Pancreas (tissue), 10 donors: ENCODE data around the gene SPTLC1. TPM values are rescaled to one million over a fixed set of nuclear protein-coding genes. Genes with fewer than 3 reads are reported as not detected.
A peak's percentile ranks its signal among the peaks of the same experiment; 100 is the strongest.
"Not testable (repeated sequence)": the region's sequence is repeated elsewhere in the genome, so short reads cannot be mapped to it uniquely, and the experiment has no call there.

Experiments used
- ATAC-seq, 4 donors: fragments of 200-7000 bp; cut with Tn5 transposase; one replicate each; pipeline versions ENCODE4 v1.8.0 to v1.9.1; 2020; ENCODE audit warnings: mild to moderate bottlenecking in 4 of 4, moderate library complexity in 4 of 4
- DNase-seq, 6 donors: peaks; one replicate each; pipeline ENCODE4 v3.0.0-alpha.2; 2020
- FAIRE-seq: peaks from 2 replicates; lab custom pipeline; 2012; peaks lifted over from hg19 to GRCh38; lab: Jason Lieb, UNC
- H3K27ac ChIP-seq, 4 donors: fragments of 200-600 bp; sonication (generic); 1 replicate in 3 of 4; 2 replicates in 1 of 4; pipeline versions ENCODE4 v1.5.0 to v1.8.0; 2020
- H3K27me3 ChIP-seq, 4 donors: fragments of 200-600 bp; one replicate each; pipeline ENCODE4 v1.8.0; 2021
- H3K36me3 ChIP-seq, 3 donors: fragments of 200-600 bp; sonication (generic) in 1 of 3; one replicate each; pipeline versions ENCODE4 v1.5.0 to v1.8.0; 2020 to 2021
- H3K4me1 ChIP-seq, 3 donors: fragments of 200-600 bp; one replicate each; pipeline ENCODE4 v1.8.0; 2021
- H3K4me3 ChIP-seq, 4 donors: fragments of 200-600 bp; sonication (generic) in 2 of 4; one replicate each; pipeline versions ENCODE4 v1.5.0 to v1.8.0; 2020 to 2021
- H3K9me3 ChIP-seq, 4 donors: fragments of 200-600 bp; one replicate each; pipeline ENCODE4 v1.8.0; 2021
- CTCF ChIP-seq, 4 donors: fragments of 200-600 bp; sonication (generic) in 3 of 4; IDR thresholded peaks; one replicate each; pipeline versions ENCODE4 v1.5.0 to v1.8.0; 2021; ENCODE audit warnings: antibody characterized with exemption in 4 of 4
- WGBS, 2 donors: extraction: QIAGEN DNeasy Blood & Tissue Kit; methylation state at CpG; one replicate each; pipeline ENCODE4 v1.1.7; 2013; 5-methylcytosine and 5-hydroxymethylcytosine counted together
- intact Hi-C, 3 donors: fragments of 100-400 bp; cut with DNase I; formaldehyde crosslinking; loops; one replicate each; pipeline versions ENCODE4 v1.11.1 to v1.14.2; 2022
- polyA plus RNA-seq, 2 donors: library from polyadenylated mRNA; stranded (reverse); fragments of 200-250 nt; gene quantifications; one replicate each; pipeline ENCODE4 v1.2.3, GENCODE V29; 2013
- total RNA-seq, 6 donors: library from RNA; stranded (reverse); fragmentation: NEBNext Ultra II Directional in 4 of 6; extraction: Animal tissue kit (Norgen Biotek cat#: 25700) in 4 of 6; gene quantifications; one replicate each; pipeline versions ENCODE4 v1.2.1 to v1.2.4, GENCODE V29; 2021 to 2023
- donor health status: healthy with polysubstance abuse.
- donor health status: DM: no; HTN: no; CAD: no; lungs with moderate emphysema.
- donor health status: DM: no; HTN: no; CAD: no.
- donor health status: control.
- donor health status: control.
- donor health status: Bipolar disorder and iron deficiency.
- donor health status: DM: yes; HTN: yes; CAD: no.
- donor health status: DM: no; HTN: no; CAD: no.
- donor health status: DM: no; HTN: no; CAD: no.
- donor health status: DM: yes; HTN: yes; CAD: no.

Gene SPTLC1
- total and polyA plus RNA-seq, 8 donors: 13.0 to 36.0 (median 25.0) TPM

DNA sequence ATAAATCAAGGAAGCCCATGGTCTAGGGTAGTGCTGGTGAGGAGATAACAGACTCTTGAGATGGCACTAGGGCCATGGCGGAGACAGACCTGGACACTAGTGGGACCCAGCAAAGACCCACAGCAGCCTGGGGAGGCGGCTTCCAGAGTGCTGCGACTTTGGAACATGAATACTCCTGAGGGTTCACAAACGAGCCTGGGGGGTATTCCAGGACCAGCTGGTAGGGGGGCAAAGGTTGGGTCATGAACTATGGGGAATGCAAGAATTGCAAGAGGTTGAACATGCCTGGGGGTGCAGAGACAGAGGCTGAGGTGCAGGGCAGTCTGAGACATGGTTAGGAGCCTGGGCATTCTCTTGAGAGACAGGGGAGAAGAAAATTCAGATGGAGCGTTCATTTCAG, 43.8 kb upstream of the SPTLC1 start:
- H3K27me3 ChIP-seq: no peaks in the 10 kb centered on the region
- WGBS, 2 donors: 74 to 75% methylated on average over 5 of the region's 5 CpGs
- intact Hi-C loops: no loop called here
- H3K36me3 ChIP-seq: no peaks in the 10 kb centered on the region
- TF ChIP-seq CTCF (IDR thresholded peaks at IDR 0.05): no peak
- no peaks in the 10 kb centered on the region for H3K9me3 ChIP-seq
- FAIRE-seq: no peak
- H3K4me1 ChIP-seq: no peaks in the 10 kb centered on the region
- no peak overlapping the region for H3K27ac ChIP-seq
- no peak for DNase-seq
- no peak overlapping the region for H3K4me3 ChIP-seq
- ATAC-seq: no peak

DNA sequence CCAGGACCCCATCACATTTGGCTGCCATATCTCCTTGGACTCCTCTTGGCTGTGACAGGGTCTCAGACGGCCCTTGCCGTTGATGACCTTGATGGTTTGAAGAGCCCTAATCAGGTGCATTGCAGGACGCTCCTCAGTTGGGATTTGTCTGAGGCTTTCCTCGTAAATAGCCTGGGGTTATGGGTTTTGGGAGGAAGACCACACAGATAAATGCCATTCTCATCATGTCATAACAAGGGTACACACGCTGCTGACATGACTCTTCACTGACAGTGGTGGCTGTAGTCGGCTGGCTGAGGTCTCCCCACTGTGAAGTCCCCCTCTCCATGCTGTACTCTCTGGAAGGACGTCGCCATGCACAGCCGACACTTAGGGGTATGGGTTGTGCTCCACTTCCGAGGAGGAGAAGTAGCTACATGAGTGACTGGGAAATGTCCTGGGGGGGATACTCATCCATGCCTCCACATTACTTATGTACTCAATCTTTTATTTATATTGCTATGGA, 42.9 kb upstream of the SPTLC1 start:
- no peaks in the 10 kb centered on the region for H3K9me3 ChIP-seq
- 63 to 79% methylated on average over 10 of the region's 10 CpGs for WGBS, 2 donors
- no peak for FAIRE-seq
- no peaks in the 10 kb centered on the region for H3K36me3 ChIP-seq
- ATAC-seq: no peak
- no peak overlapping the region for H3K4me3 ChIP-seq
- H3K27me3 ChIP-seq: no peaks in the 10 kb centered on the region
- intact Hi-C loops: no loop called here
- no peak overlapping the region for H3K27ac ChIP-seq
- DNase-seq: no peak
- TF ChIP-seq CTCF (IDR thresholded peaks at IDR 0.05): no peak
- no peaks in the 10 kb centered on the region for H3K4me1 ChIP-seq

DNA sequence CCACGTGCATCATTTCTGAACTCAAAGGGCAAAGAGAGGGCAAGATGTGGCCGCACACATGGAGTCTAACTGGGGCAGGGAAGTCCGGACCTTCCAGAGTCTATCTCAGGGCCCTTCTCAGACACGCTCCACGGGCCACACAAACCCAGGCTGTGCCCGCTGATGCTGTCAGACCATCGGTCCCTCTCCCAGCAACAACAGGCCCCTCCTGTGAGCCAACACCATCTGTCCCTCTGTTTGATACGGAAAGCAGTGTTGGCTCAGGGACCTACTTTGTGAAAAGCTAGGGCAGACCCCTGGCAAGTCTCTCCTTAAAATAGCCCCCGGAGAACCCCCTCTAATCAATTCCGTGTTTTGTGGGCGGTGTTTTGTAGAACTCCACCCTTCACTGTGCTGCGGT, 40.5 kb upstream of the SPTLC1 start:
- H3K27me3 ChIP-seq, H3K4me1 ChIP-seq, H3K4me3 ChIP-seq, intact Hi-C loops, H3K27ac ChIP-seq, DNase-seq, H3K9me3 ChIP-seq, H3K36me3 ChIP-seq, FAIRE-seq: not testable (repeated sequence)
- peak in 2 of 4 donors; percentile 57 to 65 for ATAC-seq
- whole genome bisulfite sequencing, 2 donors: 71 to 77% methylated on average over 12 of the region's 12 CpGs

DNA sequence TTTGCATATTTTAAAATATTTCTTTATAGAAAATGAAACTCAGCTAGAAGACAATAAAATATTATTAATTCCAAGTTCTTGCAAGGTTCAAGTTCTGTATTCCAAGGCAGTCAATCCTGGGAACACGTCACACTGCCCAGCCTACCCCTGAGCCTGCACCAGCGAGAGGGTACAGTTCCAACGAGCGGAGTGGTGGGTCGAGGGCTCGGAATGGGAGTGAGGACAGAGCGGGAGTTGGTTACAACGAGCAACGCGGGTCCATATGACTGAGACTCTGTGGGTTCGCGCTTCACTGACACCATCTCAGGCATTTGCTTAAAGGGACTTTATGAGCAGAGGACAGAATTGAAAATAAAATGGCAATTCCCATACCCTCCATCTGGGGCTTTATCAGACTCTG, 40.0 kb upstream of the SPTLC1 start:
- no peak overlapping the region for H3K27ac ChIP-seq
- H3K4me3 ChIP-seq: no peak overlapping the region
- no peaks in the 10 kb centered on the region for H3K36me3 ChIP-seq
- H3K9me3 ChIP-seq: no peaks in the 10 kb centered on the region
- ATAC-seq (no peak), DNase-seq (no peak), FAIRE-seq (no peak)
- TF ChIP-seq CTCF (IDR thresholded peaks at IDR 0.05): no peak
- WGBS, 2 donors: 79 to 88% methylated on average over 12 of the region's 12 CpGs
- H3K4me1 ChIP-seq: no peaks in the 10 kb centered on the region
- intact Hi-C loops: no loop called here
- no peaks in the 10 kb centered on the region for H3K27me3 ChIP-seq

- intact Hi-C loops, H3K36me3 ChIP-seq, H3K9me3 ChIP-seq, H3K4me3 ChIP-seq, FAIRE-seq, H3K27ac ChIP-seq, H3K4me1 ChIP-seq, DNase-seq, H3K27me3 ChIP-seq: not testable (repeated sequence)
- peak in 2 of 4 donors; percentile 29 to 55 for ATAC-seq
- WGBS, 2 donors: 70 to 75% methylated on average over 10 of the region's 10 CpGs
Observed at GRCh38 chr9:92153466-92154415, 38.5 kb upstream of the SPTLC1 start.
